ENCODE data around the gene UNC5B. TPM values are rescaled to one million over a fixed set of nuclear protein-coding genes. Genes with fewer than 3 reads are reported as not detected.

The UNC5B gene
- total and polyA plus RNA-seq, 7 donors = 1.4 to 12.7 (median 1.8) TPM

- Histone ChIP-seq H3K4me1 (no peaks in the 10 kb centered on the region), H3K4me3 (no peak overlapping the region), H3K9me3 (no peaks in the 10 kb centered on the region), H3K27me3 (no peaks in the 10 kb centered on the region), H3K27ac (no peak overlapping the region), H3K36me3 (peaks cover 0 to 19% (median 0%) of the 10 kb centered on the region in 4 donors)
- TF ChIP-seq POLR2AphosphoS5 (IDR thresholded peaks at IDR 0.05) (no peak), POLR2A (IDR thresholded peaks at IDR 0.05) (no peak), CTCF (IDR thresholded peaks at IDR 0.05) (no peak), EP300 (IDR thresholded peaks at IDR 0.05) (no peak)
- WGBS, 2 donors = 59 to 86% methylated on average over 13 of the region's 13 CpGs
- DNase-seq = no peak
- intact Hi-C loops (cut with DNase I) = no loop called here
Observed at GRCh38 chr10:71337219-71337701, 124.9 kb downstream of the UNC5B start.

GRCh38 chr10:71338728-71339495 lies 126.5 kb downstream of the UNC5B start:
- intact Hi-C loops (cut with DNase I) = no loop called here
- WGBS, 2 donors = 82 to 87% methylated on average over 13 of the region's 13 CpGs
- Histone ChIP-seq H3K27me3 (no peaks in the 10 kb centered on the region), H3K4me3 (no peak overlapping the region), H3K27ac (no peak overlapping the region), H3K36me3 (peaks cover 0 to 19% (median 0%) of the 10 kb centered on the region in 4 donors), H3K4me1 (peaks cover 0 to 4% (median 0%) of the 10 kb centered on the region in 4 donors), H3K9me3 (no peaks in the 10 kb centered on the region)
- TF ChIP-seq CTCF (IDR thresholded peaks at IDR 0.05) = no peak
- TF ChIP-seq POLR2AphosphoS5 (IDR thresholded peaks at IDR 0.05) = no peak
- no peak for TF ChIP-seq POLR2A (IDR thresholded peaks at IDR 0.05)
- no peak for TF ChIP-seq EP300 (IDR thresholded peaks at IDR 0.05)
- no peak for DNase-seq

- Histone ChIP-seq H3K4me1 (peaks cover 0 to 4% (median 0%) of the 10 kb centered on the region in 4 donors), H3K36me3 (peaks cover 0 to 19% (median 0%) of the 10 kb centered on the region in 4 donors), H3K27ac (no peak overlapping the region), H3K27me3 (no peaks in the 10 kb centered on the region), H3K4me3 (no peak overlapping the region), H3K9me3 (no peaks in the 10 kb centered on the region)
- 66 to 87% methylated on average over 10 of the region's 10 CpGs for WGBS, 2 donors
- TF ChIP-seq EP300 (IDR thresholded peaks at IDR 0.05) = no peak
- no peak for TF ChIP-seq POLR2A (IDR thresholded peaks at IDR 0.05)
- DNase-seq = no peak
- intact Hi-C loops (cut with DNase I) = no loop called here
Observed at GRCh38 chr10:71339796-71340589, 127.6 kb downstream of the UNC5B start.

GRCh38 chr10:71342573-71343391 lies 130.4 kb downstream of the UNC5B start:
- no peak for DNase-seq
- Histone ChIP-seq H3K9me3 (no peaks in the 10 kb centered on the region), H3K36me3 (peaks cover 0 to 19% (median 0%) of the 10 kb centered on the region in 4 donors), H3K4me1 (peaks cover 0 to 4% (median 0%) of the 10 kb centered on the region in 4 donors), H3K27ac (no peak overlapping the region), H3K4me3 (no peak overlapping the region), H3K27me3 (no peaks in the 10 kb centered on the region)
- 71 to 87% methylated on average over 8 of the region's 8 CpGs for WGBS, 2 donors
- TF ChIP-seq POLR2A (IDR thresholded peaks at IDR 0.05) (no peak), CTCF (IDR thresholded peaks at IDR 0.05) (no peak), POLR2AphosphoS5 (IDR thresholded peaks at IDR 0.05) (no peak)
- intact Hi-C loops (cut with DNase I) = no loop called here

All from sigmoid colon (tissue), 7 donors.